GM19238 (cell line): Measurements from ENCODE around the gene ASCC3.

ENCODE experiments used
- DNase-seq: peaks from one replicate; pipeline ENCODE4 v3.0.0; 2011; ENCODE audit warnings: low spot score; ENCODE audit not compliant: insufficient read length

Gene ASCC3

GRCh38 chr6:100724696-100725095 is 156.4 kb downstream of the ASCC3 start:
- no peak for DNase-seq

- DNase-seq, result no peak
Observed at GRCh38 chr6:100724222-100724621, 156.9 kb downstream of the ASCC3 start.

GRCh38 chr6:100721256-100721655 is 159.9 kb downstream of the ASCC3 start:
- DNase-seq, result no peak

DNA sequence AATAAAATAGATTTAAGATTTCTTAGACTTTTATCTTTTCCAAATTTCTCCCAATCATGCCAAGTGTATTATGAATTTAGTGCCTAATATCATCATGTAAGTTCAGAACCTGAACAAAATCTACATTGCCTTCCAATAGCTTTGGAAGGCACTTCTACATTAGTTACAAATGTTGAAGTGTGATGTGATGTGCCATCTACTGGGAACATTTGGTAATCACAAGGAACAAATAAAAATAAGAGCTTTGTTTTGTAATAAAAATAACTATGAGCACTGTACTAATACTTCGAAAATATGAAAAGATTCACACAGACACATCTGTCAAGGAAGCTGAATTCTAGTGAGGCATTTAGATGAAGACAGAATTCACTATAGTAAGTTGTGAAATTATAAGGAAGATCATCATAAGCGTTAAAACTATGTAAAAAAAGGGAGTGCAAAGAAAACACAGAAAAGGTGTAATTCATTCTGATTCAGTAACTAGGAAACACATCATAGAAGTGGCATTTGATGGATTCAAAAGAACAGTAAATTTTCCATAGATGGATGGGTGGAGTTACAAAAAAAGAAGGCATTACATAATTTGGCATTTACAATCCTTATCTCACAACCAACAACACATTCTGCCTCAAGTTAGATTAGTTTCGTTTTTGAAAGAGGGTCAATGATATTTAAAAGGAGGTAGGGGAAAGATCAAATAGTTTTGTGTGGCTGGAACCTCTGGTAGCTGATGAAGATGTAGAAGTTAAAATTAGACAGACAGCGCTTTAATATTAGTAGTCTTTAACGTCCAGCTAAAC is 161.0 kb downstream of the ASCC3 start:
- no peak for DNase-seq

DNA sequence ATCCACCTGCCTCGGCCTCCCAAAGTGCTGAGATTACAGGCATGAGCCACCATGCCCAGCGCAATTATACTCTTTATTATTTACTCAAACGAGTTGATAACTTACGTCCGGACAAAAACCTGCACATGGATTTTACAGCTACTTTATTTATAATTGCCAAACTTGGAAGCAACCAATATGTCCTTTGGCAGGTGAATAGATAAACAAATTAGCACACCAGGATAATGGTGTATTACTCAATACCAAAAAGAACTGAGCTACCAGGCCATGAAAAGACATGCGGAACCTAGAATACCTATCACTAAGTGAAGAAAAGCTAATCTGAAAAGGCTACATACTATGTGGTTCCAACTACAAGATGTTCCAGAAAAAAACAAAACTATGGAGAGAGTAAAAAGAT is 168.1 kb downstream of the ASCC3 start:
- no peak for DNase-seq

DNA sequence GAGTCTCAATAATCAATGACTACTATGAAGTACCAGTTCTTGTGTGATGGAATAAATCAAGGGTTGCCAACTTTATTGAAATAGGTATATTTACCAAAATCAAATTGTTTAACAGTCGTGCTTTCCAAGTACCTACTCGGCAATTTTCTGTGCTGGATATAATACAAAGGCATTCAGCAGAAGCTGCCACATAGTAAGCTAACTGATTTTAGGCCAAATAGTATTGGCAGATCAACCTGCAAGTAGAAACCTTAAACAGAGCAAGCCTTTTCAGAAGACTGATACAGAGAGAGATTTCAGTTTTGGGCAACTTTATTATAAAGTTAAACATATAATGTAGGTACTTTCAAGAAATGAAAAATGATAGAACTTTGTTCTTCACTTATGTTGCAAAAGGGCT is 174.6 kb downstream of the ASCC3 start:
- DNase-seq, result no peak

DNA sequence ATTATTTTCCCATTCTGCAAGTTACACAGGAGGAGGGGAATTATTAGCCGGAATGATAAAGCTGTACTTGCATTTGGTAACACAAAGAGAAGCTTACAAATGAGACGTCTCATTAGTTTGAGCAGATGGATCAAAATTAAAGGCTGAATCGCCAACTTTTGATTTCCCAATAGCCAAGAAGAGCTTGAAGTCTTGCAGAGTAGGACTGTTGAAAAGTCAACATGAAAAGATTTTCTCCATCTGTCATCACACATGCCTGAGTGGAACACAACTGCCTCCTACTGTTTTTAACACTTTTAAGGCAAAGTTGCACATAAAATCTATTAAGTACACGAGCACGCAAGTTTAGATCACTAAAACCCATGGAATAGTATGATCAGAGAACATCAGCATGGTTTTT is 176.2 kb downstream of the ASCC3 start:
- no peak for DNase-seq

DNA sequence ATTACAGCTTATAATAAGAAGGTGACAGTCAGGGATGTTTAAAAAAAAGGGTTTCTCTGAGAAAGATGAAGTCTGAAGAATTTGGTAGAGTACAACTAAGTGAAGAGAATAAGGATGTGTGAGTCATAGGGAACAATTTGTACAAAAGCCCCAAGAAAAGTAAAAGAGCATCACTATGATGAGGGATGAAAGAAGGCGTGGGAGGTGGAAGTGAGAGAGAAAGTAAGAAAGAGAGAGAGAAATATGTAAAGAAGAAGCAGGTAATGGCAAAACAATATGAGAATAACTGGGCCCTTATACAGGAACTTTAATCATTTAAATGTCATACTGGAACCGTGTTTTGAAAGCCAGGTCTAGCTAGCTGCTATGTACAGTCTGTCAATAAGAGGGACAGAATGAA is 179.4 kb downstream of the ASCC3 start:
- no peak for DNase-seq

- DNase-seq, result no peak
Observed at GRCh38 chr6:100700009-100700408, 181.1 kb downstream of the ASCC3 start.

DNA sequence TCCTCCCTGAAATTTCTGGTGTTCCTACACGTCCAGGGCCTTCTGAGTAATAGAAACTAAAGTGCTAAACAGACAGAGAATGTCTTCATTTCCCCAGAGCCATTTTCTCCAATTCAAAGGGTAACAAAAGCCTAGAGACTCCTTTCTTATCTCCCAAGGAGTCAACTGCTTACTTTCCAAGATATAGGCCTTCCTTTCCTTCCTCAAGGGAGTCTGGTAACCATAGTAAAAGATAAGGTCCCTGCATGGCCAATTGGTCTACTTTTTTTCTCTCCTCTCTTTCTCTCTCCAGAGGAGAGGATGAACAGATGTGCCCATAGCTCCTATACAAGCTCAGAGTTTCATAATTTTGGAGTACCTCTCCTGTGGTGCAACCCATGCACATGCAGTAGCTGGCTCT is 185.7 kb downstream of the ASCC3 start:
- no peak for DNase-seq

DNA sequence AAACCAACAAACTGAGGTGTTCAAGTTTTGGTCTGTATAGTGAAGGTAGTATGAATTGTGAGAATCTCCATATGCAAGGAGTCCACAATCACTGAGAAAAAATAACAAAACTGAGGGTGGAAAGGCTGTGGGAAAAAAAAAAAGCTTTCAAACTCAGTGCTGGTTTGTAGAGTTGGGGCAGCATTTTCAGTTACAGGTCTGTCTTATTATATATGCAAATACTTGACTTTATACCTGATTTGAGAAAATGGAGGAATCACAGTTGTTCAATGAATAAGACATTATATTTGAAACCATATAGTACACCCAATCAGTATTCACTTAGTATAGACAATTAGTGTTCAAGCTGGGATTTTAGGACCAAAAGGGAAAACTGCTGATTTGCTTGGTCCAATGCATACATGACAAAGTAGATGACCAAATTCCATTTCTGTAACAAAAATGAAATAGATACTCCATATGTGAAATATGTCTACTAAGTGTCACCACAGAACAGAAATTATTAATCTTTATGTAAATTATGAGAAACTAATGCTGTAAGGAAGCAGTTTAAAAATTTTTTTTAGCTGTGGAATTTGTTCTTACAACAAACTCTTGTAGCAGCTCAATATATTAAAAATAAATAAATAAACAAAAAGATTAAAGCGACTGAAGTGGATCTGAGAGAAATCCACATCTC is 187.7 kb downstream of the ASCC3 start:
- DNase-seq, result no peak

- no peak for DNase-seq
Observed at GRCh38 chr6:100691972-100692371, 189.2 kb downstream of the ASCC3 start.

- DNase-seq, result no peak
Observed at GRCh38 chr6:100686216-100686615, 194.9 kb downstream of the ASCC3 start.

GRCh38 chr6:100685747-100686146 is 195.4 kb downstream of the ASCC3 start:
- no peak for DNase-seq

- DNase-seq, result no peak
Observed at GRCh38 chr6:100680163-100680562, 201.0 kb downstream of the ASCC3 start.

DNA sequence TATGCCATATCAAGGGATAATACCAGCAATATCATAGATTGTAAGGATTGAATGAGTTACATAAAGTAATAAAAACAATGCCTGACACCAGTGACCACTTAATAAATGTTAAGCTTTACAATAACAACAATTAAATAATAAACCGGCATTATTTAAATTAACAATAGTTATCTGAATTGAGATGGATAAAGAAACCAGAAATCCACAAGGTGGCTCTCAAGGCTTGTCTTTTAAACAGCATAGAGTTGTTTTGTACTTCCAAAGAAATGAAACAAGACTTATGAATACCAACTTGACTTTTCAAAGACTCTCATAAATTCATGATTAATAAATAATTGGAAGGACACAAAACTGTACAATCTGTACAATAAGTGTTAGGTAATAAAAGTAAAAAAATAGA is 203.1 kb downstream of the ASCC3 start:
- no peak for DNase-seq

- DNase-seq, result no peak
Observed at GRCh38 chr6:100677240-100677639, 203.9 kb downstream of the ASCC3 start.

GRCh38 chr6:100673641-100674040 is 207.5 kb downstream of the ASCC3 start:
- DNase-seq, result no peak

DNA sequence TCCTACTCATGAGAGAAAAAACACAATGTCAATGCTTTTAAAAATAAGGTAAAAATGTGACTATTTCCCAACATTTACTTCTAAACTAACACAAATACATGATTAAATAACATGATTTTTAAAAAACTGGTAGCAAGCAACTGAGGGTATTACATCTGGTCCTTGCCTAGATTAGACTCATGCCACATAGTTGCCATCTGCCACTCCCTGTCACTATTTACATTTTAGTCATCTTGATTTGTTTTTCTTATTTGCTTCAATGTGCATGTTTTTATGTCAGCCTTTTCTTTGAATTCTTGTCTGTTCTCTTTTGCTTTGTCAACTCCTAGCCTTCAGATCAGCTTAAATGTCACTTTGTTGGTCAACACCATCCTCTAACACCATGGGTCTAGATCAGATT is 209.4 kb downstream of the ASCC3 start:
- DNase-seq, result no peak

- DNase-seq, result no peak
Observed at GRCh38 chr6:100670056-100670455, 211.1 kb downstream of the ASCC3 start.

- peak; percentile 11 for DNase-seq
Observed at GRCh38 chr6:100665041-100665380, 216.1 kb downstream of the ASCC3 start.

DNA sequence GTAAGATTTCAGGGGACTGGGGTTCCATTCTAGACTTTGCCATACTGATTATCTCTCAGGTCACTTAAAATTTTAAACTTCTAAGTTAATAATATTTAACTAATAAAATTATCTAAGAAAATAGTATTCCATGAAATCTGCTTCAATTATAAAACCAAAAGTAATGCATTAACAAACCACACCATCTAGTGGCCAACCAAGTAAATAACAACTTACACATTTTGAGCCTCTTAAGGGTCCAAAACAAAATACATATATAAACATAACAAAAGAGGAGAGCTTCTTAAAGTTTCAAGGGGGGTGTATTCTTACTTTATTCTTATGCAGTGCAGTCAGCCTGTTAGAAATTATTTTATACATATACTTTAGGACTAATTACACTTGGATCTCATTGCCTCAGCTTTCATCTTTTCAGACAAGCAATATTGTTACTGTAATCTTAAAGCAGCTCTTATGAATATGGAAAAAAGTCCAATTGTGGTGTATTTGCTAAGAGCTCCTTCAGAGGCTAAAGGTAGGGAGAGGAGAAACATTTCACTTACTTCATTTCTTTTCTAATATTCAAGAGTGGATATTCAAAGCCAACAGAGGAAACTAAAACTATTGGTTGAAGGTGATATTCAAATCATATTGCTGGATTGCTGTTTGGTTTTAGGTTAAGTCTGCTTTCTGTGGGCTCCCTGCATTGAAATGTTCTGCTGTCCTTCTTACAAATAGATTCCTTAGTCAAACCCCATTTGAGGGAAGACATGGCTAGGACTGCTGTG is 216.7 kb downstream of the ASCC3 start:
- no peak for DNase-seq
